Airway epithelial cell (primary cell): Measurements from ENCODE around the gene FAM120A. TPM values are rescaled to one million over a fixed set of nuclear protein-coding genes. Genes with fewer than 3 reads are reported as not detected.

Experiments
- total RNA-seq: library from RNA; depleted of rRNA; stranded (reverse); fragments of >200 nt; gene quantifications from 2 replicates; pipeline ENCODE4 v1.2.3, GENCODE V29; 2015

The FAM120A gene, protein sequence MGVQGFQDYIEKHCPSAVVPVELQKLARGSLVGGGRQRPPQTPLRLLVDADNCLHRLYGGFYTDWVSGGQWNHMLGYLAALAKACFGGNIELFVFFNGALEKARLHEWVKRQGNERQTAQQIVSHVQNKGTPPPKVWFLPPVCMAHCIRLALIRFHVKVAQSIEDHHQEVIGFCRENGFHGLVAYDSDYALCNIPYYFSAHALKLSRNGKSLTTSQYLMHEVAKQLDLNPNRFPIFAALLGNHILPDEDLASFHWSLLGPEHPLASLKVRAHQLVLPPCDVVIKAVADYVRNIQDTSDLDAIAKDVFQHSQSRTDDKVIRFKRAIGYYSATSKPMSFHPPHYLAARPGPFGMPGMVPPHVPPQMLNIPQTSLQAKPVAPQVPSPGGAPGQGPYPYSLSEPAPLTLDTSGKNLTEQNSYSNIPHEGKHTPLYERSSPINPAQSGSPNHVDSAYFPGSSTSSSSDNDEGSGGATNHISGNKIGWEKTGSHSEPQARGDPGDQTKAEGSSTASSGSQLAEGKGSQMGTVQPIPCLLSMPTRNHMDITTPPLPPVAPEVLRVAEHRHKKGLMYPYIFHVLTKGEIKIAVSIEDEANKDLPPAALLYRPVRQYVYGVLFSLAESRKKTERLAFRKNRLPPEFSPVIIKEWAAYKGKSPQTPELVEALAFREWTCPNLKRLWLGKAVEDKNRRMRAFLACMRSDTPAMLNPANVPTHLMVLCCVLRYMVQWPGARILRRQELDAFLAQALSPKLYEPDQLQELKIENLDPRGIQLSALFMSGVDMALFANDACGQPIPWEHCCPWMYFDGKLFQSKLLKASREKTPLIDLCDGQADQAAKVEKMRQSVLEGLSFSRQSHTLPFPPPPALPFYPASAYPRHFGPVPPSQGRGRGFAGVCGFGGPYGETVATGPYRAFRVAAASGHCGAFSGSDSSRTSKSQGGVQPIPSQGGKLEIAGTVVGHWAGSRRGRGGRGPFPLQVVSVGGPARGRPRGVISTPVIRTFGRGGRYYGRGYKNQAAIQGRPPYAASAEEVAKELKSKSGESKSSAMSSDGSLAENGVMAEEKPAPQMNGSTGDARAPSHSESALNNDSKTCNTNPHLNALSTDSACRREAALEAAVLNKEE
- 59.6 and 84.1 TPM in 2 replicates for total RNA-seq

DNA sequence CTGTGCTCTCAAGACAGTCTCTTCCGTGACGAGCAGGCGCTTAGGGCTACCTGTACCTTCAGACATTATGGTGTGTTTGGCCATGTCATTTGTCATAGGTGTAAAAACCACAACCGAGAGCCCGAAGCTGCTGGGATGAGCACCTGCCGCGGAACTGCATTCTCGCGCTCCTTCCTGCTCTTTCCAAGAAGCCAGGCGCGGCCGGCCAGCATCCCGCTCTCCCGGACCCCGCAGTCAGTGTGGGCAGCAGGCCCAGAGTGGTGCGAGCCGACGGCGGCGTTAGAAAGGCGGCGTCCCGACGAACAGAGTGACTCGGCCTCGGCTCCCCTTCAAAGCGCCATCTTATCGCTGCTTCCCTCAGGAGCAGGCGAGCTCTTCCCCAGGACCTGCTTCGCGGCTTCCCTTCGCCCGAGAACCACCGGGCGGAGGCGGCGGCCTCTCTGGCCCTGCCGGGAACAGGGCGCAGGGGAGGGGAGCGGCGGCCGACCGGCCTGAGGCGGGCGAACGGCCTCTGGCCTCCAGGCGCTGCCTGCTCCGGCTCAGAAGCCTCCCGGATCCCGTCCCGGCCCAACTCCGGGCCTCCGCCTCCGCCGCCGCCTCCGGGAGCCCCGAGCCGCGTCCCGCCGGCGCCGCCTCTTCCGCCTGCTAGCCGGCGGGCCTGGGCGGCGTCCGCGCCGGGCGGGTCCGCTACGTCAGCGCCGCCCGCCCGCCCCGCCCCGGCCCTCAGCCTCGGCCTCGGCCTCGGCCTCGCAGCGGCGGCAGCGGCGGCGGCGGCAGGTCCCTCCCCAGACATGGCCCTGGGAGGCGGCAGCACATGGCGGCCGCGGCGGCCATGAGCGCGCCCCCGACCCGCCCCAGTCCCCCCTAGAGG lies at the start of gene FAM120A:
Gene FAM120A, plus strand, starts transcription at position 741 of the 871 bp plus-strand sequence. CDS start 231 bp downstream, outside the sequence.

DNA sequence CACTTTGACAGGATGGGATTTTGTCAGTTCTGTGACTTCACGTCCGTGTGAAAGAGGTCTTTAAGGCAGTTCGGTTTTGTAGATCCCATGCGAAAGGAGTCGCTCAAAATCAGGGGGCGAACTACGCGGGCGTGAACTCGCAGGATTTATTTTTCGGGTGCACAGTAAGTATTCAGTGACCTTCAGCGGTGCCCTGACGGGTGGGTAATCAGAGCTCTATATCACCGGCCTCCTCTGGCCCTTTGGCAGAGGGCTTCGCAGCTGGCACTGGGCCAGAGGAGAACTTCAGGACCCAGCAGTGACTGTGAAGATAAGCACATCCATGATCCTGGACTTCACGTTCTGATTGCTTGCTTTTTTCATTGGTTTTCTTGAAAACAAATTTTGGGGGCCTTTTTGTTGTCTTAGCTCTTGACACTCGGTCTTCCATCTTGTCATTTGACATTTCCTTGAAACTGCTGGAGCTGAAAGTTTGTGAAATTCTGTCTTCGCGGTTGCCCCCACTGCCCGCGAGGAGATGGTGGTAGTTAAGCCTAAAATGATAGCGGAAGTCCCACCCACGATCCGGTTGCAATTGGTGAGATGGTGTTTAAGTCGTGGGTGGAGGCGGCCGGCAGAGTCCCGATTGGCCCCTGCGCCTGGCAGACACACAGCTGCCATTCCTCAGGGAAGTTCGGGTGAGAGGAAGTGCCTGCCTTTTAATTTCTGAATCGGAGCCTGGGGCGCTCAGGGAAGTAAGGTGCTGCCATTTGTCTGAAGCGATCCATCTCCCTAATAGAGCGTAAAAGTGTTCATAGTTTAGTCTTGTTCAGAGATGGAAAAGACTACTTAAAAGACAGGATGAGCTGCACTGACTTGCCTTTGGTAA lies 1.8 kb downstream of the FAM120A start, which contains the start of gene FAM120AOS:
Gene FAM120AOS, minus strand, starts transcription at position 535 of the 868 bp plus-strand sequence. CDS start 872 bp downstream, outside the sequence.

GRCh38 chr9:93576258-93577077 lies 125.0 kb downstream of the FAM120A start, which contains the start of gene PHF2:
PHF2 (plus strand) TSS chr9:93576584; CDS start chr9:93576774, 190 bp downstream.

Other genes with a start within 250 kb of the FAM120A start
- 23.6 and 25.3 TPM in 2 replicates for gene FAM120AOS, start 1.9 kb downstream of the FAM120A start, total RNA-seq
- 8.4 and 12.1 TPM in 2 replicates for gene PHF2, start 124.9 kb downstream of the FAM120A start, total RNA-seq